Activated gamma-delta T cell treated with anti-CD3 and anti-CD28 coated beads, Interleukin-2, amount 50 U/mL, for 16 hours (primary cell): ENCODE measurements around the gene PYGO2.
"Not testable (repeated sequence)": the region's sequence is repeated elsewhere in the genome, so short reads cannot be mapped to it uniquely, and the experiment has no call there.

Experiments
- DNase-seq: peaks from one replicate; pipeline ENCODE4 v3.0.0-alpha.2; 2020; ENCODE audit warnings: low read depth

The PYGO2 gene

DNA sequence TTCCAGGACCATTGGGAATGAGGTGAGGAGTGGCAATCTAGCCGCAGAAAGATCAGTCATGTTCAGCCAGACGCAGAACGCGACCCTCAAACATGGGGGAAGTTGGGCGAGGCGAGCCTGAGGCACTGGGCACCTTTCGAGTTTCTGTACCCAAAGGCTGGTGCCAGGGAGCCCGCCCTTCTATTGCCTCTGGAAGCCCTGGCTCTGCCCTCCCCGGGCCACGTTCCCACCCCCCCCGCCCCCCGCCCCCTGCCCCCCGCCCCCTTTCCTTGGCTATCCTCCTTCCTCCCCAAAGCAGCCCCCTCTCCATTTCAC, 38.8 kb upstream of the PYGO2 start:
- no peak for DNase-seq

DNA sequence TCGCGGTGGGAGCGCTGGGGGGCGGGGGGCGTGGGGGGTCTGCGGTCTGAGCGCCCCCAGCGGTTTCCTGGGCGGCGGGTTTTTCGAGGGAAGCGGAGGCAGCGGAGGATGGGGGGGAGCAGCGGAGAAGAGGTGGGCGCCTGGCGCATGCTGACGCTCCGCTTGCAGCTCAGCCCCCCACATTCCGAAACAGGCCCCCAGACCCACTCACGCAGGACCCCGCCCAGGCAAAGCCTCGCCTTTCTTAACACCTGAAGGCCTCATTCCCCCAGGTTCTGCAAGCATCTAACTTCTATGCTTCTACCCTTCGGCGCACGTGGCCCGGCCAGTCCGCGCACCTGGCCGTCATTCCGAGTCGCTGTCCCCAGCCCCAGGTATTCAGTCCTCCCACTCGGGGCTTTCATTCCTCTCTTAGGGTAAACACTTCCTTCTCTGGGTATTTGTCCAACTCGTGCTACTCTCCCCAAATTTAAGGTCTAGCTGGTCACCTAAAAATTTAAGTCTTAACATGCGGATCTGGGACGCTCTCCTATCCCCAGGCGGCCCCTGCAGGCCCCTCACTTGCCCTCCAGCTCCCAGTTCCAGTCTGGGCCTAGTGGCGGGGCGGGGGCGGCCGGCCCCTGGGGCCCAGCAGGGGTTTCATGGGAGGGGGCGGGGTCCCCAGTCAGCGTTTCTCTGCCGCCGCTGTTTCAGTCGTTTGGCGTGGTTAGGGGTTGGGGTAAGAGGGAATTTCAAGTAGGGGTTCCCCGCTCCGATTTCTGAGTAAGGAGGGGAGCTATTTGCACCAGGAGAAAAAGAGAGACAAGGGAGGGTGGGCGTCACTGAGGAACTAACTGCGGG, 38.2 kb upstream of the PYGO2 start:
- DNase-seq = no peak

DNA sequence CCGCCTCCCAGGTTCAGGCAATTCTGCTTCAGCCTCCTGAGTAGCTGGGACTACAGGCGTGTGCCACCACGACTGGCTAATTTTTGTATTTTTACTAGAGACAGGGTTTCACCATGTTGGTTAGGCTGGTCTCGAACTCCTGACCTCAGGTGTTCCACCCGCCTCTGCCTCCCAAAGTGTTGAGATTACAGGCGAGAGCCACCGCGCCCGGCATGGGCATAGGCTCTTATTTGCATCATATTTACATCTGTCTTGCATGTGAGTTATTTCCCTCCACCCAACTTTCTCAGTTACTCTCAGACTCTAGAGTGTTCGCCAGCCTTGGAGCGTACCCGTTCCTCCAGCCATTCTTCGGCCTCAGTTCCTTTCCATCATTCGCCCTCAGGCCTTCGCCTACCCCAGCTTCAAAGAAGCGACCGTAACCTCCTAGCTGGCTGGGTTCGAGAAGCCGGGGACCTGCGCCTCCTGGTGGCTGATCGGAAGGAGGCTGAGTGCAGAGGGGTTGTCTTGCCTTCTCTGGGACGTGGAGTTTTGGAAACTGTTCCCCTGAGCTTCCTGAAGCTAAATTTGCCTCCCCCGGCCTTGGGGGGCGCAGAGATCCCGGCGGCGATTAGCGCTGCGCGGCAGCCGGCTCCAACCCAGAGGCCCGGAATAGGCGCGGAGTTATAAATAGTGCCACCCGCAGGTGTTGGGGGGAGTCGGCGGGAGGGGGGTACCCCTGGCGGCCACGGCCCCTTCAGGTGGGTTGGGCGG, 37.4 kb upstream of the PYGO2 start:
- DNase-seq = peak; percentile 39

DNA sequence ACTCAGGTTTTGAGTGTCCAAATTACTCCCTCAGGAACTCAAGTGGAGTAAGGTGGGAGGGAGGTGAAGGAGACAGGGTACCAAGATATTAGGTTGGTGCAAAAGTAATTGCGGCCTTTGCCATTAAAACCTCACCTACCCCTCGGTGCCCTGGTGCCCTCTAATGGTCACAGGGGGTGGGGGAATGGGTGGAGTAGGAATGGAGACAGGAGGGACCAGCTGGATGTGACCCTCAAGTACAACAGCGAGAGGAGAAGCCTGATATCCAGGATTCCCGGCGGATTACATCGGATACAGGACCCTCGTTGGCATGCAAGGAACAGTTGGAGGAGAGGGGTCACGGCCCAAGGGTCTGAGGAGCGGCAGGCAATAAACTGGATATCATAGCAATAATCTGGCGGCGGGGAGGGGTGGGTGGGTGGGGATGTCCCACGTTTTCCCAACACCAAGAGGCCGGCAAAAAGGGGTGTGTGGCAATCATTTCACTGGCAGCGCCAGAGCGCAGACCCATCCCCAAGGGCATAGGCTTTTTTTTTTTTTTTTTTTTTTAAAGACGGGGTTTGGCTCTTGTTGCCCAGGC, 36.7 kb upstream of the PYGO2 start:
- no peak for DNase-seq

DNA sequence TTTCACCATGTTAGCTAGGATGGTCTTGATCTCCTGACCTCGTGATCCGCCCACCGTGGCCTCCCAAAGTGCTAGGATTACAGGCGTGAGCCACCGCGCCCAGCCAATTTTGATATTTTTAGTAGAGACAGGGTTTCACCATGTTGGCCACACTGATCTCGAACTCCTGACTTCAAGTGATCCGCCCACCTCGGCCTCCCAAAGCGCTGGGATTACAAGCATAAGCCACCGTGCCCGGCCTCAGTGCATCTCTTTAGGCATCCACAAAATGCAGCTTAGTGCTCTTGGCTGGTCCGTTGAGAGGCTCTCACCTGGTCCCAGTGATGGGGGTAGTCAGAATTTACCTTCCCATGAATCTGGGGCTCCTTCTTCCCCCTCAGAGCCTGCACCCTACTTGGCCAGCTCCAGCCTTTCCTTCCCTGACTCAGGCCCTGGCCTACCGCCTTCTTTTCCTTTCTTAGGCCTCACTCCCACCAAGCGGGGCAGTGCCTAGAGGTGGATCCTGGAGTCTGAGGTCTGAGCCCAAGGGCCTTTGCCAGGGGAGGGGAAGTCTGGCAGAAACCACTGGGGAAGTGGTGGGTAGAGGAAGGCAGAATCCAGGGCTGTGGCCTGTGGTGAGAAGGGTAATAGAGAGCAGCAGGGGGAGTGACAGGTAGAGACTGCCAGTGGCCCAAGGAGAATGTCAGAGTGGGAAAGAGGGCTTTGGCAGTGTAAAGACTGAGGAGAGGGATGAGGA, 35.6 kb upstream of the PYGO2 start:
- no peak for DNase-seq

DNA sequence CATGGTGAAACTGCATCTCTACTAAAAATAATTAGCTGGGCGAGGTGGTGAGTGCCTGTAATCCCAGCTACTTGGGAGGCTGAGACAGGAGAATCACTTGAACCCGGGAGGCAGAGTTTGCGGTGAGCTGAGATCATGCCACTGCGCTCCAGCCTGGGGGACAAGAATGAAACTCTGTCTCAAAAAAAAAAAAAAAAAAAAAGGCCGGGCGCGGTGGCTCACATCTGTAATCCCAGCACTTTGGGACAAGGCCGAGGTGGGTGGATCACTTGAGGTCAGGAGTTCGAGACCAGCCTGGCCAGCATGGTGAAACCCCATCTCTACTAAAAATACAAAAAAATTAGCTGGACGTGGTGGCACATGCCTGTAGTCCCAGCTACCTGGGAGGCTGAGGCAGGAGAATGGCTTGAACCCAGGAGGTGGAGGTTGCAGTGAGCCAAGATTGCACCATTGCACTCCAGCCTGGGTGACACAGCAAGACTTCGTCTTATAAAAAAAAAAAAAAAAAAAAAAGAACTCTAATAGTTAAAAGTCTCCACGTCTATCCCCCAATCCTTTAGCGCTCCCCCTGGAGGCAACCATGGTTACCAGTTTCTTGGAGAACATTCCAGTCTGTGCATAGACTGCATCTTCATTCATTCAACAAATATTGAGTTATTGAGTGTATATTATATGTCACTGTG, 33.9 kb upstream of the PYGO2 start:
- DNase-seq = not testable (repeated sequence)

DNA sequence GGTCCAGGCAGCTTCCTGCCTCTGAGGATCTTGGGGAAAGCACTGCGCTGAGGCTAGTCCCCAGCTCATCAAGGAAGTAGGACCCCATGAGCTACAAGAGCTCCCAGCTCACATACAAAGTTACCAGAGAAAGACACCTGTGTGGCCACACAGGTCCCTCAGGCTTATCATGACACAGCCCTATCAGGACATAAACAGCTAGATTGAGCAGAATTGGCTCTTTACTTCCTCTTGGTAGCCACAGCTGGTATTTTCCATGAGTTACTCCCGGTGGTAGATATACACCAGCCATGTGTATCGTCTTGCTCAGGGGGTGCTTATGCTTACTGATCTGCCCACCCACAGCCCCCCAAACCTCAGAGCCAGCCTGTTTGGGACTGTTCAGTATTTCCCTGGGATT, 33.0 kb upstream of the PYGO2 start:
- DNase-seq = no peak

DNA sequence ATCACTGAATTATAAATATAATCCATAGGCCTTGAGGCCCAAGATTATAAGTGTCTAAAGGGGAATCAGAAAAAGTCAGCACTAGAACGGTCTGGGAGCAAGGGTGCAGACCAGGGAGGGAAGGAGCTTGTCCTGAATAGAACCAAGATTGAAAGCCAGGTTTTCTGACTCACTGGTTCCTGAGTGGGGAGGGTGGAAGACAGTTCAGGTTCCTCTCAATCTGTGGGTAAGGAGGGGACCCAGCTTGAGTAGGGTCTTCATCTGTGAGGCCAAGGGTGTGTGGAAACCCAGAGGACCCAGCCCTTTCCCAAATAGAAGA, 32.6 kb upstream of the PYGO2 start:
- no peak for DNase-seq

DNA sequence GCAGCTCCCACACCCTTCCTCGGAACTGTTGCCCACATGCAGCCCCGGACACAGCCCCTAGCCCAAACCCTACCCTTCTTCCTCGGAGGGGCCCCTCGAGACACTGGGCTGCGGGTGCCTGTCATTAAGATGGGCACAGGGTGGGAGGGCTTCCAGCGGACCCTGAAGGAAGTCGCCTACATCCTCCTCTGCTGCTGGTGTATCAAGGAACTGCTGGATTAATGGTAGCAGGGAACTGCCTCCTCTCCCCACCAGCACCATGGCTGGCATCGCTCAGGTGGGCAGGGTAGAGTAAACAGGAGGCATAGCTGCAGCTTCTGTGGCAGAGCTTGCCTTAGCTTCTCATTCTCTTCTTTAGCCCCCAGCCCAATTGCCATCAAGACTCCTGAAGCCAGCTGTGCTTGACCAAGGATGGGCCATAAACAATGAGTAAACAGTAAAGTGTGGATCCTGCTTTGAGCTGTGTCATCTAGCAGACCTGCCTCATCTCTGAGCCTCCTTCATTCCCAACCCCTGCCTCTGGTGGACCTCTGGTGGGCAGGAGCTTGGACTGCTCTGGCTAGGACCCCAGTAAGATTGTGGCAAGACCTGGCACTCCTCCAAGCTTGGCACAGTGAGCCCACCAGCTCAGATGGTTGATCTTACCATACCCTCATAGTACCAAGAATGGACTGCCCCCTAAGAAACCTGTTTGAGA, 32.1 kb upstream of the PYGO2 start, which contains the start of gene LENEP:
Gene LENEP (plus strand): TSS at position 15 of the 697 bp plus-strand sequence. CDS start 22 bp downstream, at position 37.
- DNase-seq = no peak

DNA sequence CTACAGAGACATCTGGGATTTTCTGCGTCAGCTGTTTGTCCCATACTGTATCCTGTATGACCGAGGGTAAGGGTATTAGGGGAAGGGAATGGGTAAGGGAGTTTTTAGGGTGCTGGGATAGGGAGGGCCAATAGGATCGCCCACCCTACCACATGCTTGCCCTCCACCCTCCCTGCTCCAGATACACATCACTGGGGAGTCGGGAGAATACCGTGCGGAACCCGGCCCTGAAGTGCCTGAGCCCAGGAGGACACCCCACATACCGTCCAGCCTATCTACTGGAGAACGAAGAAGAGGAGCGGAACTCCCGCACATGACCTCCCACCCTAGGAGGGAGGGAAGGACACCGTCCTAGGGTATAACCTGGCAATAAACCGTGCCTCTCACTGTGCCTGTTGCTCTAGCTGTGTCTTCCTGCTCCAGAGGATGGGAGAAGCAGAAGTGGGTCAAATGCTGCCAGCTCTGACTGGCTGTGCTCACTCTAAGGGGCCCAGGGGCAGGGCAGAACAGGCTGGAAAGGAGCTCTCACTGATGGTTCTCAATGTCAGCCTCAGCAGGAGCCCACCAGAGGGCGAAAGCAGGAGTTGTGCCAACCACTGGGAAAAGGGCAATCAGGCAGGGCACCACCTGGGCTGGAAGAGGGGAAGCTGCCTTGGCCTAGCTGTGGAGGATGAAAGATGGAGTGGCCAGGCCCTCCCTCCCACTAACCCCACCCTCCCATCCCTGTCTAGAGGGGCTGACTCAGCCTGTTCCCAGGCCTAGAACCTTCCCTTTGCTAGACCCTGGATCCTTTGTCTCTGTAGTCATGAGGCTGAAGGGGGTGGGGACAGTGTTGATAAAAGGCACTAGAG, 31.4 kb upstream of the PYGO2 start:
- DNase-seq = no peak

DNA sequence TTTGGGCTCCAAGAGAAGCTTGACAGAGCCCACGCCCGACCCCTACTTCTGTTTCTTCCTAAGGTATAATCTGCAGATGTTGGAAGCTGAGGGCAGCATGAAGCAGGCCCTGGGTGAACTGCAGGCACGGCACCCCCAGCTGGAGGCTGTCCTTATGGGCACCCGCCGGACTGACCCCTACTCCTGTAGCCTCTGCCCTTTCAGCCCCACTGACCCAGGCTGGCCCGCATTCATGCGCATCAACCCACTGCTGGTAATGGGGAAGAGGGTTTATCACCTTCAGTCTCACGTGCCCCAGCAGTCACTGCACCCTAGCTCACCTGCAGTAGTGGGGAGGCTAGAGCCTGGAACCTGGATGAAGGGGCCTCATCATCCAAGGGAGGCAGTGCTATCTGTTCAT, 28.7 kb upstream of the PYGO2 start:
- DNase-seq = no peak

DNA sequence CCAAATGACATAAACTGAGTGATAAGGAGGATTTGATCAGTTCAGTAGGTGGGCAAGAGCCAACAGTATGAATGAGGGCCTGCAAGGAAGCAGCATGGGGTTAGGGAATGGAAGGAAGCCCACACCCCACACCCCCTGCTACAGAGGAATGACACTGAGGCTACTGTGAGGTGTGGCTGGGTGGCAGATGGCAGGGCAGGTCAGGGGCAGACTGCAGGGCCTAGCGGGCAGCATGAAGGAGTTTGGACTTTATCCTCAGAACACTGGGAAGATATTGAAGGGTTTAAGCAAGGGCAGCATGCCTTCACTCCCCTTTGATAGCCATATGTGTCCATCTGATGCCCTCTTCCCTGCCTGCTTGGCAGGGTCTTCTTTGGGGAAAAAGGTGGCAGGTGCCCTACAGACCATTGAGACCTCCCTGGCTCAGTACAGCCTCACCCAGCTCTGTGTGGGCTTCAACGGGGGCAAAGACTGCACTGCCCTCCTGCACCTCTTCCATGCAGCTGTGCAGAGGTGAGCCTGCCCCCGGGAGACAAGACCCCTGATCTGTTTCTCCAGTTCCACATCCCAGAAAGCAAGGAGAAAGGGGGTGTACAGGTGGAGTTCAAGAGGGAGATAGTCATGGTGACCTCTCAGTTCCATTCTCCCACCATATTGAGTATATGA, 27.7 kb upstream of the PYGO2 start:
- DNase-seq = no peak

DNA sequence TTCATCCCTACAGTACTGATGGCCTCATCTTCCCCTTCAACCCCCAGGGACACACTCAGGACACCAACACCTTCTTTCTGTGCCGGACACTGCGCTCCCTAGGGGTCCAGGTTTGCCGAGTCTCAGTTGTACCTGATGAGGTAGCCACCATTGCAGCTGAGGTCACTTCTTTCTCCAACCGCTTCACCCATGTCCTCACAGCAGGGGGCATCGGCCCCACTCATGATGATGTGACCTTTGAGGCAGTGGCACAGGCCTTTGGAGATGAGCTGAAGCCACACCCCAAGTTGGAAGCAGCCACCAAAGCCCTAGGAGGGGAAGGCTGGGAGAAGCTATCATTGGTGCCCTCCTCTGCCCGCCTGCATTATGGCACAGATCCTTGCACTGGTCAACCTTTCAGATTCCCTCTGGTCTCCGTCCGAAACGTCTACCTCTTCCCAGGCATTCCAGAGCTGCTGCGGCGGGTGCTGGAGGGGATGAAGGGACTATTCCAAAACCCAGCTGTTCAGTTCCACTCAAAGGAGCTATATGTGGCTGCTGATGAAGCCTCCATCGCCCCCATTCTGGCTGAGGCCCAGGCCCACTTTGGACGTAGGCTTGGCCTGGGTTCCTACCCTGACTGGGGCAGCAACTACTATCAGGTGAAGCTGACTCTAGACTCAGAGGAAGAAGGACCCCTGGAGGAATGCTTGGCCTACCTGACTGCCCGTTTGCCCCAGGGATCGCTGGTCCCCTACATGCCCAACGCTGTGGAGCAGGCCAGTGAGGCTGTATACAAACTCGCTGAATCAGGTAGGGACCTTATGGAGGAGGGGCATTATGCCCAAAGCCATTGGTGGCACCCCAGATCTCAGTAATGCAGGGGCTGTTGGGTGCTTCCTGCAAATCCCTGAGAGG, 26.7 kb upstream of the PYGO2 start:
- DNase-seq = no peak

DNA sequence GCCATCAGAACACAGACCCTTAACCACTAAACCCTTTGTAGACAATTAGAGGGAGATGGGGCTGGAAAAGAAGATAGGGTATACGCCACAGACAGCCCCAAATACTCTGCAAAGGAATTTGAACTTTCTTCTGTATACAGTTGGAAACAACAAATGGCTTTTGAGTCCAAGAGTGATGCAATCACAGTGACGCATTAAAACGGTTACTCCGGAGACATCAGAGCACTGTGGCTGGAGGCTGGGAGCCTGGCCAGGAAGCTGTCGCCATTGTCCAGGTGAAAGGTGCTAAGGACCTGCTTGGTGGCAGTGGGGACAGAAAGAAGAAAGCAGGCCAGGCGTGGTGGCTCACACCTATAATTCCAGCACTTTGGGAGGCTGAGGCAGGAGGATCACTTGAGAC, 25.7 kb upstream of the PYGO2 start:
- no peak for DNase-seq

DNA sequence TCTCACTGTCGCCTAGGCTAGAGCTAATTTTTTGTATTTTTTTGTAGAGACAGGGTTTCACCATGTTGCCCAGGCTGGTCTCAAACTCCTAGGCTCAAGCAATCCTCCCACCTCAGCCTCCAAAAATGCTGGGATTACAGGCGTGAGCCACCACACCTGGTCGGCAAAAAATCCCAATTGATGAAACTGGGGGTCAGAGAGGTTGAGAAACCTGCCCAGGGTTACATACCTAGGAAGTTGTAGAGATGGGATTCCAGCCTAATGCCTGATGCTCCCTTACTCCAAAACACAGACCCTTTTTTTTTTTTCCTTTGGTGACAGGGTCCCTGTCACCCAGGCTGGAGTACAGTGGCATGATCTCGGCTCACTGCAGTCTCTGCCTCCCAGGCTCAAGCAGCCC, 25.2 kb upstream of the PYGO2 start:
- DNase-seq = not testable (repeated sequence)

DNA sequence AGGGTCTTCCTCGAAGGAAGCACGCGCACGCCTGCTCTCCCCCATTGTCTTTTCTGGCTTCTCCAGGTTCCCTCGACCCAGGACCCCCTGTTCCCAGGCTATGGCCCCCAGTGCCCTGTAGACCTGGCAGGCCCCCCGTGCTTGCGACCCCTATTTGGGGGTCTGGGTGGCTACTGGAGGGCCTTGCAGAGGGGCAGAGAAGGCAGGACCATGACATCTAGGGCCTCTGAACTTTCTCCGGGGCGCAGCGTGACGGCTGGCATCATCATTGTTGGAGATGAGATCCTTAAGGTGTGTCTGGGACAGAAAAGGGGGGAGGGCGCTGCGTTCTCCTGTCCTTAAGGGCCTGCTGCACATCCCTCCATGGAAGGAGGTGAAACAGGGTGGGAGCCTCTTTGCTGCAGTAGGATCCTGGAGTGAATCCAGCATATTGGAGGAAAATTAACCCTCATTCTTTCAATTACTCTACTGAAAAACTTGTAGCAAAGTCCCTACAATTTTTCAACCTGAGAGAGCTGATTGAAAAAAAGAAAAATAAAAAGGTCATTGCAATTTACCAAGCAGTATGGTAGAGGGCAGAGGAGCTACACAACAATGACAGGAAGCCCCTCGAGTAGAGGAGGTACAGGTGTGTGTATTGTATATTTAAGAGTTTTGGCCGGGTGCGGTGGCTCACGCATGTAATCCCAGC, 22.3 kb upstream of the PYGO2 start:
- DNase-seq = no peak

DNA sequence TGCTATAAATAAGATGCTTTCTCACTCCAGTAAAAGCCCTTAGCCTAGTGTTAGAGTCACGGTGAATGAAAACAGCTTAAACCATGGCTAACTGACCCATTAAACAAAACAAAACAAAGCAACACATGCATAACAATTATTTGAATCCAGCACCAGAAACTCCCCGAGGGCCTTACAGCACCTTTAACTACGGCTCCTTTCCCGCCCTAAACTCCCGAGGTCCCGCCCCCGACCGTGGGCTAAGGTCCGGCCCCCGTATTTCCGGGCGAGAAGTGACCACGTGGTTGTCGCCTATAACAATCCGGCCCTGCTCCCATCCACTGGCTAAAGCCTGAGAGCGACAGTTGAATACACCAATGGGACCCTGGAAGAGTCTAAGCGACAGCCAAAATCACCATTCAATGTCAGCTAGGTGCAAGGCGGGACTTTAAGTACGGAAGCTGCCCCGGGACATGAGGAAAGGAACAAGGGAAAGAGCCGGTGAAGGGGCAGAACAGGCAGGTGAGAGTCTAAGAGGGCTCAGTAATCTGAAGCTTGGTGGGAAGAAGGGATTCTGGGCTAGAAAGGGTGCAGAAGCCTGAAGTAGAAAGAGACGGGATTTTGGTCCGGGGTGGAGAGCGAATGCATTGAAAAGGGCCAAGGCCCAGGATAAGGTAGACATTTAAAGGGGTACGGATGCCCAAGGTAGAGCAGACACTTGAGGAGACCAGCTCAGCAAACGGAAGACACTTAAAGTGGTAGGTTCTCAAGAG, 21.5 kb upstream of the PYGO2 start, which contains the start of gene FLAD1:
Gene FLAD1 (plus strand): TSS at position 448 of the 752 bp plus-strand sequence. CDS start 351 bp downstream, outside the sequence.
- peak; percentile 93 for DNase-seq
